K562 (cell line): ENCODE results near the gene IMMP2L.
"Not testable (repeated sequence)": the region's sequence is repeated elsewhere in the genome, so short reads cannot be mapped to it uniquely, and the experiment has no call there.

Experiments
- CBX1 ChIP-seq: sonication (generic); IDR thresholded peaks from 2 replicates; pipeline ENCODE4 v1.6.1; 2016; ENCODE audit warnings: antibody characterized with exemption, low read depth, mild to moderate bottlenecking
- REST ChIP-seq, 2 experiments: fragments of 450-650 bp; formaldehyde crosslinking in 1 of 2; IDR thresholded peaks; 2 replicates each; pipeline versions ENCODE4 v1.4.0 to v1.6.1; 2014 to 2020; ENCODE audit warnings: mild to moderate bottlenecking in 2 of 2, borderline replicate concordance in 1 of 2, low read depth in 1 of 2
- ZC3H4 ChIP-seq: sonication (generic); formaldehyde crosslinking; IDR thresholded peaks from 2 replicates; pipeline ENCODE4 v1.9.0; 2021; ENCODE audit warnings: missing genetic modification reagents, borderline replicate concordance

DNA sequence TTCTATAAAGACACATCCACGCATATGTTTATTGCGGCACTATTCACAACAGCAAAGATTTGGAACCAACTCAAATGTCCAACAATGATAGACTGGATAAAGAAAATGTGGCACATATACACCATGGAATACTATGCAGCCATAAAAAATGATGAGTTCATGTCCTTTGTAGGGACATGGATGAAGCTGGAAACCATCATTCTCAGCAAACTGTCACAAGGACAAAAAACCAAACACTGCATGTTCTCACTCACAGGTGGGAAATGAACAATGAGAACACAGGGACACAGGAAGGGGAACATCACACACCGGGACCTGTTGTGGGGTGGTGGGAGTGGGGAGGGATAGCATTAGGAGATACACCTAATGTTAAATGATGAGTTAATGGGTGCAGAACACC is 238.6 kb downstream of the IMMP2L start:
- TF ChIP-seq CBX1; ZC3H4; REST (IDR thresholded peaks at IDR 0.05; ENCODE audit: borderline replicate concordance); REST (CRISPR knock-in tag; IDR thresholded peaks at IDR 0.05; ENCODE audit: low read depth): not testable (repeated sequence)
